ENCODE data around the gene VAV3. TPM values are rescaled to one million over a fixed set of nuclear protein-coding genes. Genes with fewer than 3 reads are reported as not detected.

Gene VAV3
- total and polyA plus RNA-seq, 9 donors: 3.1 to 5.5 (median 4.1) TPM

DNA sequence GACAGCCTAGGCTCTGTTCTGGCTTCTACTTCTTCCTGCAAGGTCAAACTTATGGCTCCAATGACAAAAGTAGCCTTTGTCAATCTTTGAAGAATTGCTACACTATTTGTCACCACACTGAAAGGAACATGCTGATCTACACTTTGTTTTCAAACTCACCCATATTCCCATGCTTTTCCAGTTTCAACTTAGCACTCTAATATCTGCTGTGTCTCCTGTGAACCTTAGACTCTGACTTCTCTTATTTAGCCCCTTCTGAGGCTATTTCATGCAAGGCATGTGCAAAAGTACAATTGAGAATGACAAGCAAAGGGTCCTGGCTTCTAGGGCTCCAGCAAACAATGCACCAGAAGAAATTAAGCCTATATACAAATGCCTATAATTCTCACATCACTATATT lies 374.9 kb downstream of the VAV3 start:
- Histone ChIP-seq H3K27me3 (ENCODE audit: control insufficient read depth, insufficient read depth, low read length) (no peaks in the 10 kb centered on the region), H3K9me3 (replicated peaks; ENCODE audit: control insufficient read depth, low read depth, low read length) (no peaks in the 10 kb centered on the region), H3K36me3 (ENCODE audit: control insufficient read depth, insufficient read depth, low read length) (no peaks in the 10 kb centered on the region), H3K27ac (ENCODE audit: low read length) (no peak overlapping the region), H3K4me3 (ENCODE audit: low read length) (no peak overlapping the region), H3K4me1 (ENCODE audit: control insufficient read depth, insufficient read depth, low read length) (no peaks in the 10 kb centered on the region)
- no peak for DNase-seq

DNA sequence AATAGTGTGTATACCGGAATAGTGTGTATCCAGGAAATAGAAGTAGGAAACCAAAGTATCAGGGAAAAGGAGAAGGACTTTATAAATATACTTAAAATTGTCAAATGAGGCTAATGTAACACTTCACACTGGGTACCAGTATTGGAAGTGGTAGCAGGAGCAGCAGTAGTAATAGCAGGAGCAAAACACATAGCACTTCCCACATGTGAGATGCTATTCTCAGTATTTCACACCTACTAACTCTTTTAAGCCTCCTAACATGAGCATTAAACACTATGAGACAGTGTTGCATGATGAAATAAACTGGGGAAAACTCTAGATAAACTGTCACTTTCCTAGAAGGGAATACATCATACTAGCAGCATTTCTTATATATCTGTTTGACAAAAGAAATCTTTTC lies 376.7 kb downstream of the VAV3 start:
- Histone ChIP-seq H3K9me3 (replicated peaks; ENCODE audit: control insufficient read depth, low read depth, low read length) (no peaks in the 10 kb centered on the region), H3K27ac (ENCODE audit: low read length) (no peak overlapping the region), H3K27me3 (ENCODE audit: control insufficient read depth, insufficient read depth, low read length) (no peaks in the 10 kb centered on the region), H3K36me3 (ENCODE audit: control insufficient read depth, insufficient read depth, low read length) (no peaks in the 10 kb centered on the region), H3K4me3 (ENCODE audit: low read length) (no peak overlapping the region), H3K4me1 (ENCODE audit: control insufficient read depth, insufficient read depth, low read length) (no peaks in the 10 kb centered on the region)
- no peak for DNase-seq
- no CpG with 5 or more reads among the region's 1 CpG for WGBS (ENCODE audit: insufficient coverage)

GRCh38 chr1:107575226-107575625 lies 389.8 kb downstream of the VAV3 start:
- H3K27ac ChIP-seq (ENCODE audit: low read length): no peak overlapping the region
- DNase-seq: no peak
- 86% methylated on average over 1 of the region's 3 CpGs for WGBS (ENCODE audit: insufficient coverage)

GRCh38 chr1:107574044-107574443 lies 390.9 kb downstream of the VAV3 start:
- no peaks in the 10 kb centered on the region for H3K9me3 ChIP-seq (replicated peaks; ENCODE audit: control insufficient read depth, low read depth, low read length)
- 92% methylated on average over 2 of the region's 6 CpGs for WGBS (ENCODE audit: insufficient coverage)
- H3K27ac ChIP-seq (ENCODE audit: low read length): no peak overlapping the region
- DNase-seq: no peak
- H3K4me3 ChIP-seq (ENCODE audit: low read length): no peak overlapping the region
- H3K27me3 ChIP-seq (ENCODE audit: control insufficient read depth, insufficient read depth, low read length): no peaks in the 10 kb centered on the region
- no peaks in the 10 kb centered on the region for H3K36me3 ChIP-seq (ENCODE audit: control insufficient read depth, insufficient read depth, low read length)
- no peaks in the 10 kb centered on the region for H3K4me1 ChIP-seq (ENCODE audit: control insufficient read depth, insufficient read depth, low read length)

More at GRCh38 chr1:107575226-107575625, 389.8 kb downstream of the VAV3 start:
- no peaks in the 10 kb centered on the region for H3K27me3 ChIP-seq (ENCODE audit: control insufficient read depth, insufficient read depth, low read length)
- H3K4me3 ChIP-seq (ENCODE audit: low read length): no peak overlapping the region
- no peaks in the 10 kb centered on the region for H3K9me3 ChIP-seq (replicated peaks; ENCODE audit: control insufficient read depth, low read depth, low read length)
- no peaks in the 10 kb centered on the region for H3K4me1 ChIP-seq (ENCODE audit: control insufficient read depth, insufficient read depth, low read length)
- H3K36me3 ChIP-seq (ENCODE audit: control insufficient read depth, insufficient read depth, low read length): no peaks in the 10 kb centered on the region

DNA sequence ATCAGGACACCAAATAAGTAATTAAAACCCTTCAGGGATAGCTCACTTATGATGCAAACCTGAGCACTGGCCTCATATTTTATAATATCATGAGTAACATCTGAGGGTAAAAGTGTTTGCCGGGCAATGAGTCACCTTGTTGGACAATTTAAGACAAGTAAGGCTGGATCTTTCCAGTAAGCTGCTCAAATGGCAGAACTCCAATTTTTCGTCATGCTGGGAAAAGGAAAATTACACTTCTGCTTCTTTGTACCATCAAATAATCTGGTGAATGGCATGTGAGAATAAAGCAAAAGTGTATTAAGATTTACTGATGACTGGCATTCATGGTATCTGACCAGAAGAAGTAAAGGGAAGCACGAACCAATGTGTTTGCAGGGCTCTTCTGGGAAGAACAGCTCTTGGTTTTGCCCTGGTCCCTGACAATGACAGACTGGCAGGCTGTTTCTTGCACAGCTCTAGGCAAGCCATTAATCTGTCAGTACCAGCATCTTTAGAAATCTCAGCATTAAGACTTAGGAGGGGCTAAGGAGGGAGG lies 392.2 kb downstream of the VAV3 start:
- WGBS (ENCODE audit: insufficient coverage): 60% methylated on average over 1 of the region's 3 CpGs
- no peaks in the 10 kb centered on the region for H3K4me1 ChIP-seq (ENCODE audit: control insufficient read depth, insufficient read depth, low read length)
- DNase-seq: peak; percentile 54
- no peaks in the 10 kb centered on the region for H3K9me3 ChIP-seq (replicated peaks; ENCODE audit: control insufficient read depth, low read depth, low read length)
- no peak overlapping the region for H3K27ac ChIP-seq (ENCODE audit: low read length)
- H3K36me3 ChIP-seq (ENCODE audit: control insufficient read depth, insufficient read depth, low read length): no peaks in the 10 kb centered on the region
- H3K27me3 ChIP-seq (ENCODE audit: control insufficient read depth, insufficient read depth, low read length): no peaks in the 10 kb centered on the region
- no peak overlapping the region for H3K4me3 ChIP-seq (ENCODE audit: low read length)

DNA sequence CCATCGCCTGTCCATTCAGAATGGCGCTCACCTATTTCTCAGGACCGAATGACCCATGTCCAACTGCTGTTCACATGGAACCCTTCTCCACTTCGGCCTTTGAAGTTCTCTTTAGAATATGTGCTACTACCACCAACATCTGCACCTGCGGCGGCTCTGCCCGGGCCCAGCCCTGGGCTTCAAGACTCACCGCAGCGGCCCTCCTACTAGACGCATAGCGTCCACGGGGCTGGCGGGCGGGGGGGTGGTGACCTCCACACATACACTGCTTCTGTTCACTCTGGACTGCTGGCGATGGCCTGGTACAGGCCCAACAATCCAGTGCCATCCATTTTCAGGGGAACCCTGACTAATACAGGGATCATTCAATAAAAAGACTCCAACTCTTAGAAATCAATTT lies 394.2 kb downstream of the VAV3 start:
- H3K9me3 ChIP-seq (replicated peaks; ENCODE audit: control insufficient read depth, low read depth, low read length): no peaks in the 10 kb centered on the region
- WGBS (ENCODE audit: insufficient coverage): 98% methylated on average over 12 of the region's 15 CpGs
- DNase-seq: no peak
- H3K27ac ChIP-seq (ENCODE audit: low read length): no peak overlapping the region
- H3K4me3 ChIP-seq (ENCODE audit: low read length): no peak overlapping the region
- no peaks in the 10 kb centered on the region for H3K27me3 ChIP-seq (ENCODE audit: control insufficient read depth, insufficient read depth, low read length)
- no peaks in the 10 kb centered on the region for H3K4me1 ChIP-seq (ENCODE audit: control insufficient read depth, insufficient read depth, low read length)
- no peaks in the 10 kb centered on the region for H3K36me3 ChIP-seq (ENCODE audit: control insufficient read depth, insufficient read depth, low read length)

GRCh38 chr1:107563441-107563840 lies 401.5 kb downstream of the VAV3 start:
- no peaks in the 10 kb centered on the region for H3K36me3 ChIP-seq (ENCODE audit: control insufficient read depth, insufficient read depth, low read length)
- no CpG with 5 or more reads among the region's 3 CpGs for WGBS (ENCODE audit: insufficient coverage)
- no peak for DNase-seq

GRCh38 chr1:107559881-107560280 lies 405.1 kb downstream of the VAV3 start:
- H3K4me1 ChIP-seq (ENCODE audit: control insufficient read depth, insufficient read depth, low read length): no peaks in the 10 kb centered on the region
- DNase-seq: no peak
- no peaks in the 10 kb centered on the region for H3K9me3 ChIP-seq (replicated peaks; ENCODE audit: control insufficient read depth, low read depth, low read length)
- no peak overlapping the region for H3K4me3 ChIP-seq (ENCODE audit: low read length)
- H3K27ac ChIP-seq (ENCODE audit: low read length): no peak overlapping the region
- no peaks in the 10 kb centered on the region for H3K27me3 ChIP-seq (ENCODE audit: control insufficient read depth, insufficient read depth, low read length)
- 67% methylated on average over 1 of the region's 3 CpGs for WGBS (ENCODE audit: insufficient coverage)
- no peaks in the 10 kb centered on the region for H3K36me3 ChIP-seq (ENCODE audit: control insufficient read depth, insufficient read depth, low read length)

More at GRCh38 chr1:107563441-107563840, 401.5 kb downstream of the VAV3 start:
- Histone ChIP-seq H3K4me1 (ENCODE audit: control insufficient read depth, insufficient read depth, low read length) (no peaks in the 10 kb centered on the region), H3K27me3 (ENCODE audit: control insufficient read depth, insufficient read depth, low read length) (no peaks in the 10 kb centered on the region), H3K4me3 (ENCODE audit: low read length) (no peak overlapping the region), H3K27ac (ENCODE audit: low read length) (no peak overlapping the region), H3K9me3 (replicated peaks; ENCODE audit: control insufficient read depth, low read depth, low read length) (no peaks in the 10 kb centered on the region)

DNA sequence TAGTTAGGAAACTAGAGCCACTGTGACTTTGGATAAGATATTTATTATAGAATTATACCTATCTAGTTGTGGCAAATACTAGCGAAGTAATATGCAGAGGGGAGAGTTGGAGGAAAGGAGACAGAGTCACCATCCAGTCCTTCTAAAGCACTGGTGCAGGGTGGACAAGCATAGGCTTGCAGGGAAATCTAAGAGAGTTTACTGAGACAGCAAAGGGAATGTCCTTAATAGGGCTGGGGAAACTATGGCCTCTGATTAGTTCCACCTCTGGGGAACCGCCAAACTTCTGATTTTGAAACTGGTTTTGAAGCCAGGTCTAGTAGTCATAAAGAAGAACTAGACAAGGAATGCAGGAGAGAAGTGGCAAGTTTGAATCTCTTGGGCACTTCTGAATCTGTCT lies 407.9 kb downstream of the VAV3 start:
- Histone ChIP-seq H3K9me3 (replicated peaks; ENCODE audit: control insufficient read depth, low read depth, low read length) (no peaks in the 10 kb centered on the region), H3K27ac (ENCODE audit: low read length) (no peak overlapping the region), H3K27me3 (ENCODE audit: control insufficient read depth, insufficient read depth, low read length) (no peaks in the 10 kb centered on the region), H3K4me3 (ENCODE audit: low read length) (no peak overlapping the region), H3K4me1 (ENCODE audit: control insufficient read depth, insufficient read depth, low read length) (no peaks in the 10 kb centered on the region), H3K36me3 (ENCODE audit: control insufficient read depth, insufficient read depth, low read length) (no peaks in the 10 kb centered on the region)
- 86% methylated on average over 2 of the region's 2 CpGs for WGBS (ENCODE audit: insufficient coverage)
- no peak for DNase-seq

GRCh38 chr1:107555578-107555977 lies 409.4 kb downstream of the VAV3 start:
- no peaks in the 10 kb centered on the region for H3K9me3 ChIP-seq (replicated peaks; ENCODE audit: control insufficient read depth, low read depth, low read length)
- H3K4me3 ChIP-seq (ENCODE audit: low read length): no peak overlapping the region
- no peaks in the 10 kb centered on the region for H3K36me3 ChIP-seq (ENCODE audit: control insufficient read depth, insufficient read depth, low read length)
- H3K4me1 ChIP-seq (ENCODE audit: control insufficient read depth, insufficient read depth, low read length): no peaks in the 10 kb centered on the region
- H3K27ac ChIP-seq (ENCODE audit: low read length): no peak overlapping the region
- no peak for DNase-seq
- no peaks in the 10 kb centered on the region for H3K27me3 ChIP-seq (ENCODE audit: control insufficient read depth, insufficient read depth, low read length)

GRCh38 chr1:107552781-107553180 lies 412.2 kb downstream of the VAV3 start:
- Histone ChIP-seq H3K9me3 (replicated peaks; ENCODE audit: control insufficient read depth, low read depth, low read length) (no peaks in the 10 kb centered on the region), H3K27ac (ENCODE audit: low read length) (no peak overlapping the region), H3K36me3 (ENCODE audit: control insufficient read depth, insufficient read depth, low read length) (no peaks in the 10 kb centered on the region), H3K27me3 (ENCODE audit: control insufficient read depth, insufficient read depth, low read length) (no peaks in the 10 kb centered on the region), H3K4me3 (ENCODE audit: low read length) (no peak overlapping the region), H3K4me1 (ENCODE audit: control insufficient read depth, insufficient read depth, low read length) (no peaks in the 10 kb centered on the region)
- no CpG with 5 or more reads among the region's 1 CpG for WGBS (ENCODE audit: insufficient coverage)
- no peak for DNase-seq
